Measurements from ENCODE around the gene INPP5A. TPM values are rescaled to one million over a fixed set of nuclear protein-coding genes. Genes with fewer than 3 reads are reported as not detected.
A peak's percentile ranks its signal among the peaks of the same experiment; 100 is the strongest.

Gene INPP5A
- total RNA-seq, 1 experiment from 2014 or later = 44.5 TPM

GRCh38 chr10:132708936-132709335, 171.3 kb downstream of the INPP5A start:
- intact Hi-C loops (cut with micrococcal nuclease; ENCODE audit: unreplicated experiment) = no loop called here
- H3K27me3 Mint-ChIP-seq (ENCODE audit: insufficient read depth, unreplicated experiment) = no peaks in the 10 kb centered on the region
- no peak overlapping the region for H3K27ac Mint-ChIP-seq (ENCODE audit: unreplicated experiment)
- no peaks in the 10 kb centered on the region for H3K4me1 Mint-ChIP-seq (ENCODE audit: low read depth, unreplicated experiment)
- ChIA-PET CTCF (no interaction called here), POLR2A (no interaction called here)
- H3K4me3 Mint-ChIP-seq (ENCODE audit: unreplicated experiment) = no peak overlapping the region
- H3K9me3 Mint-ChIP-seq (ENCODE audit: unreplicated experiment) = peaks cover 13% of the 10 kb centered on the region
- Histone ChIP-seq H3K4me3 (ENCODE audit: low read depth, low read length) (no peak overlapping the region), H3K36me3 (ENCODE audit: control insufficient read depth, insufficient read depth, low read length) (no peaks in the 10 kb centered on the region), H3K9me3 (peaks cover 9% of the 10 kb centered on the region), H3K27me3 (replicated peaks; ENCODE audit: control insufficient read depth, insufficient read depth, low read length) (no peaks in the 10 kb centered on the region), H3K4me1 (no peaks in the 10 kb centered on the region)
- peaks cover 11% of the 10 kb centered on the region for H3K36me3 Mint-ChIP-seq (ENCODE audit: insufficient read depth, unreplicated experiment)
- no TSS peak for BruUV-seq (replicated peaks)
- DNase-seq = peak in 1 of 2 experiments; percentile 26
- TF ChIP-seq CTCF (IDR thresholded peaks at IDR 0.05; ENCODE audit: insufficient read depth in 1 of 2, low read depth in 1 of 2, low read length in 1 of 2, severe bottlenecking in 1 of 2, unreplicated experiment in 1 of 2) = no peak

GRCh38 chr10:132709471-132709951, 171.9 kb downstream of the INPP5A start:
- Histone ChIP-seq H3K9me3 (peaks cover 9% of the 10 kb centered on the region), H3K27me3 (replicated peaks; ENCODE audit: control insufficient read depth, insufficient read depth, low read length) (no peaks in the 10 kb centered on the region), H3K4me3 (ENCODE audit: low read depth, low read length) (no peak overlapping the region), H3K36me3 (ENCODE audit: control insufficient read depth, insufficient read depth, low read length) (no peaks in the 10 kb centered on the region), H3K4me1 (no peaks in the 10 kb centered on the region)
- no peak for TF ChIP-seq CTCF (IDR thresholded peaks at IDR 0.05; ENCODE audit: insufficient read depth in 1 of 2, low read depth in 1 of 2, low read length in 1 of 2, severe bottlenecking in 1 of 2, unreplicated experiment in 1 of 2)
- Mint-ChIP-seq H3K27ac (ENCODE audit: unreplicated experiment) (no peak overlapping the region), H3K36me3 (ENCODE audit: insufficient read depth, unreplicated experiment) (peaks cover 11% of the 10 kb centered on the region), H3K9me3 (ENCODE audit: unreplicated experiment) (peaks cover 13% of the 10 kb centered on the region), H3K4me3 (ENCODE audit: unreplicated experiment) (no peak overlapping the region), H3K27me3 (ENCODE audit: insufficient read depth, unreplicated experiment) (no peaks in the 10 kb centered on the region), H3K4me1 (ENCODE audit: low read depth, unreplicated experiment) (no peaks in the 10 kb centered on the region)
- peak in 1 of 2 experiments; percentile 28 for DNase-seq
- CTCF ChIA-PET = no interaction called here
- no TSS peak for BruUV-seq (replicated peaks)
- intact Hi-C loops (cut with micrococcal nuclease; ENCODE audit: unreplicated experiment) = no loop called here
- POLR2A ChIA-PET = no interaction called here

DNA sequence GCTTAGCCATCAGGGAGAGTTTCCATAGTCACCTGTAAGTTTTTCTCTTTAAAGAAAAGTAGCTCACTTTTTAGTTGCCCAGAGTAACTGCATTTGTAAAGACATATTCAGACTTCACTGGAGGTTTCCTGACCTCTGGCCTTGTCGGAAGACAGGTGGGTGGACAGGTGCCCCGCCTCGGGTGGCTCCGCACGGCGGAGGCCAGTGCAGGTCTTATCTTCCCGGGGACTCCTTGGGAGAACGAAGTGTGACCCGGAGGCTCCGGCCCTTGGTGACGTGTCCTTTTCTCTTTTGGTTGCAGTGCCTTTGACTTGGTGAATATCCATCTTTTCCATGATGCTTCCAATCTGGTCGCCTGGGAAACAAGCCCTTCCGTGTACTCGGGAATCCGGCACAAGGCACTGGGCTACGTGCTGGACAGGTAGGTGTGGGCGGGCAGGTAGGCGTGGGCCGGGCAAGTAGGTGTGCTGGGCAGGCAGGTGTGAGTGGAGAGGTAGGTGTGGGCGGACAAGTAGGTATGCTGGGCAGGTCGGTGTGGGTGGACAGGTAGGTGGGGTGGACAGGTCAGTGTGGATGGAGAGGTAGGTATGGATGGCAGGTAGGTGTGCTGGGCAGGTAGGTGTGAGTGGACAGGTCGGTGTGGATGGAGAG, 172.6 kb downstream of the INPP5A start:
- no peaks in the 10 kb centered on the region for H3K4me1 Mint-ChIP-seq (ENCODE audit: low read depth, unreplicated experiment)
- BruUV-seq (replicated peaks) = no TSS peak

More for the DNA sequence above, 172.6 kb downstream of the INPP5A start:
- peak in 1 of 2 experiments; percentile 26 for DNase-seq
- Histone ChIP-seq H3K27me3 (replicated peaks; ENCODE audit: control insufficient read depth, insufficient read depth, low read length) (no peaks in the 10 kb centered on the region), H3K9me3 (peaks cover 9% of the 10 kb centered on the region), H3K36me3 (ENCODE audit: control insufficient read depth, insufficient read depth, low read length) (no peaks in the 10 kb centered on the region), H3K4me3 (ENCODE audit: low read depth, low read length) (no peak overlapping the region), H3K4me1 (no peaks in the 10 kb centered on the region)
- ChIA-PET CTCF (no interaction called here), POLR2A (no interaction called here)
- Mint-ChIP-seq H3K27me3 (ENCODE audit: insufficient read depth, unreplicated experiment) (no peaks in the 10 kb centered on the region), H3K27ac (ENCODE audit: unreplicated experiment) (no peak overlapping the region), H3K4me3 (ENCODE audit: unreplicated experiment) (no peak overlapping the region), H3K36me3 (ENCODE audit: insufficient read depth, unreplicated experiment) (peaks cover 11% of the 10 kb centered on the region), H3K9me3 (ENCODE audit: unreplicated experiment) (peaks cover 13% of the 10 kb centered on the region)
- no peak for TF ChIP-seq CTCF (IDR thresholded peaks at IDR 0.05; ENCODE audit: insufficient read depth in 1 of 2, low read depth in 1 of 2, low read length in 1 of 2, severe bottlenecking in 1 of 2, unreplicated experiment in 1 of 2)
- intact Hi-C loops (cut with micrococcal nuclease; ENCODE audit: unreplicated experiment) = no loop called here
